ENCODE measurements around the gene PYHIN1. TPM values are rescaled to one million over a fixed set of nuclear protein-coding genes. Genes with fewer than 3 reads are reported as not detected.
"Not testable (repeated sequence)": the region's sequence is repeated elsewhere in the genome, so short reads cannot be mapped to it uniquely, and the experiment has no call there.

The PYHIN1 gene
- total RNA-seq, 2 donors from 2014 or later: 0.18 to 0.51 TPM

DNA sequence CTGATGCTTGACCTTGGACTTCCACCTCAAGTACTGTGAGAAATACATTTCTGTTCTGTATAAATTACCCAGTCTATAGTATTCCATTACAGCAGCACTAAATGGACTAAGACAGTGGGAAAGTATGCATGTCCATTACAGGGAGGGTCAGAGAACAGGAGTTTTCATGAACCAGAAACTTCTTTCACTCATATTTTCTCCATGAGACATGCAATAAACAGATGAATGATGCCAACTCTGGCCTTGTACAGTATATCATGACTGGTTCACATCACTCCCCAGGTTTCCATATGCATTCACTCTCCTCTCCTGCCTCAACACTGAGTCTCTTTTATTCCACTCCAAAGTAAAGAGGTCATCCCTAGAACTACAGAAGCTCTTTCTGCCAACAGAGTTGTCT lies 73.8 kb downstream of the PYHIN1 start:
- Histone ChIP-seq H3K4me1 (replicated peaks) (no peaks in the 10 kb centered on the region), H3K27ac (no peak overlapping the region), H3K27me3 (replicated peaks; ENCODE audit: insufficient read depth) (no peaks in the 10 kb centered on the region), H3K36me3 (no peaks in the 10 kb centered on the region), H3K9me3 (no peaks in the 10 kb centered on the region), H3K4me3 (no peak overlapping the region)
- intact Hi-C loops (cut with DNase I): no loop called here
- TF ChIP-seq, protein P1, sequence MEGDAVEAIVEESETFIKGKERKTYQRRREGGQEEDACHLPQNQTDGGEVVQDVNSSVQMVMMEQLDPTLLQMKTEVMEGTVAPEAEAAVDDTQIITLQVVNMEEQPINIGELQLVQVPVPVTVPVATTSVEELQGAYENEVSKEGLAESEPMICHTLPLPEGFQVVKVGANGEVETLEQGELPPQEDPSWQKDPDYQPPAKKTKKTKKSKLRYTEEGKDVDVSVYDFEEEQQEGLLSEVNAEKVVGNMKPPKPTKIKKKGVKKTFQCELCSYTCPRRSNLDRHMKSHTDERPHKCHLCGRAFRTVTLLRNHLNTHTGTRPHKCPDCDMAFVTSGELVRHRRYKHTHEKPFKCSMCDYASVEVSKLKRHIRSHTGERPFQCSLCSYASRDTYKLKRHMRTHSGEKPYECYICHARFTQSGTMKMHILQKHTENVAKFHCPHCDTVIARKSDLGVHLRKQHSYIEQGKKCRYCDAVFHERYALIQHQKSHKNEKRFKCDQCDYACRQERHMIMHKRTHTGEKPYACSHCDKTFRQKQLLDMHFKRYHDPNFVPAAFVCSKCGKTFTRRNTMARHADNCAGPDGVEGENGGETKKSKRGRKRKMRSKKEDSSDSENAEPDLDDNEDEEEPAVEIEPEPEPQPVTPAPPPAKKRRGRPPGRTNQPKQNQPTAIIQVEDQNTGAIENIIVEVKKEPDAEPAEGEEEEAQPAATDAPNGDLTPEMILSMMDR (IDR thresholded peaks at IDR 0.05): no peak
- TF ChIP-seq POLR2A (IDR thresholded peaks at IDR 0.05) (no peak), POLR2AphosphoS5 (IDR thresholded peaks at IDR 0.05) (no peak)
- DNase-seq (ENCODE audit: low spot score): no peak

DNA sequence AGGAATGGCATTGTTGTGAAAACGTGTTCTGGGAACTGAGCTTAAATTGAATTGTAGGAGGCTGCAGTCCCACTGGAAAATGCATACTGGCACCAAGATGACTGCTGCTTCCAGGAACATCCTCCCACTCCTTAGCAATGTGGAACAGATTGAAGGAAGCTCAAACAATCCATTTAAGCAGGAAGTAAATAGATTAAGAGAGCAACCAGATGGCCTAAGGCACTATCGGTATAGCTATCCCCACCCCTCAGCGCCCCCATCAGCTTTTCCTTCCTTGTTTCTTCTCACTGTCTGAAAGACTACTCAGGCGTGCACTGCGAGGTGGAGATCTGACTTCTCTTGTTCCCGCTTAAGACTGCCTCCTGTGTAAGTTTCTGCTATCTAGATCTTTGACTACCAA lies 74.3 kb downstream of the PYHIN1 start:
- no peaks in the 10 kb centered on the region for H3K9me3 ChIP-seq
- H3K4me1 ChIP-seq (replicated peaks): no peaks in the 10 kb centered on the region
- no peak for DNase-seq (ENCODE audit: low spot score)
- H3K36me3 ChIP-seq: no peaks in the 10 kb centered on the region
- intact Hi-C loops (cut with DNase I): no loop called here
- no peak overlapping the region for H3K4me3 ChIP-seq
- TF ChIP-seq POLR2A (IDR thresholded peaks at IDR 0.05) (no peak), POLR2AphosphoS5 (IDR thresholded peaks at IDR 0.05) (no peak)
- TF ChIP-seq, protein P1 (IDR thresholded peaks at IDR 0.05): no peak
- no peak overlapping the region for H3K27ac ChIP-seq
- WGBS: 29% methylated on average over 6 of the region's 6 CpGs
- H3K27me3 ChIP-seq (replicated peaks; ENCODE audit: insufficient read depth): no peaks in the 10 kb centered on the region

DNA sequence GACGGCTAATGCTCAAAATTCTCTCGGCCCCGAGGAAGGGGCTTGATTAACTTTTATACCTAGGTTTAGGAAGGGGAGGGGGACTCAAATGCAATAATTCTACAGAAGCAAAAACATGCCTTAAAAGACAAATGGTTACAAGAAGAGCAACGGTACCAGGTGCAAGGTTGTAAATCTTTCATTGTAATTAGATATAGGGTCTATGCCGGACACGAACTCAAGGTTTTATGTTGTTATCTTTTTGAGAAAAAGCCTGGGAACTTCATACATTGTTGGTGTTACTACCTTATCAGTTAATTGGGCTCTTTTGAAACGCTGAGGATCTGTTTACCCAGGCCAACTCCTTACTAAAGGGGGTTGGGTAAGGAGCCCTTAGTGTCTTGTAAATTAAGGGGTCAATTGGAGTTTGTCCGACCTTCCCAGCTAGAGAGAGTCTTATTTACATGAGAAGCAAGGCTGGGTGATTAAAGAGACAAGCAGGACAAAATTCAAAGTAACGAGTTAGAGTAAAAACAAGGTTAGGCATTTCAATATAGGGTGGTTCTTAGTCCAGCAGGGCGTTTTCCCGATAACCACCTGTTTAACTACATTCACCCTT lies 75.0 kb downstream of the PYHIN1 start:
- H3K4me3 ChIP-seq; H3K27me3 ChIP-seq (replicated peaks; ENCODE audit: insufficient read depth); H3K36me3 ChIP-seq; DNase-seq (ENCODE audit: low spot score); H3K4me1 ChIP-seq (replicated peaks); H3K9me3 ChIP-seq; H3K27ac ChIP-seq; intact Hi-C loops (cut with DNase I): not testable (repeated sequence)
- WGBS: 41% methylated on average over 11 of the region's 11 CpGs

DNA sequence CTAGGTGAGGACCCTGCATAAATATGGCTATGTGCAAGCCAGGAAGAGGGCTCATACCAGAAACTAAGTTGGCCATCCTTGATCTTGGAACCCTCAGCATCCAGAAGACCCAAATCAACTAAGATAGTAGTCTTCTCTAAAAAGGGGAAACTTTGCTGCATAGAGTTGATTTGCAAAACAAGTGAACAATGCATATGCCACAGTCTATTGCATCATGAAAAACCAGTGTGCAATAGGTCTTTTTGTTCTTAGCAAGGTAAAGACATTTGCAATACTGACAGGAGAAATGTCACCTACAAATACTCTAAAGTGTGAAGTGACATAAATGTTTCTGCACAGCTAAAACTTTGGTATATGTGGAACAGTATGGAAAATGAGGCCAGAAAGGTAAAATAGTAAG lies 76.4 kb downstream of the PYHIN1 start:
- no peaks in the 10 kb centered on the region for H3K9me3 ChIP-seq
- H3K27ac ChIP-seq: no peak overlapping the region
- no peaks in the 10 kb centered on the region for H3K36me3 ChIP-seq
- DNase-seq (ENCODE audit: low spot score): no peak
- H3K4me1 ChIP-seq (replicated peaks): no peaks in the 10 kb centered on the region
- intact Hi-C loops (cut with DNase I): no loop called here
- no peak overlapping the region for H3K4me3 ChIP-seq
- TF ChIP-seq POLR2A (IDR thresholded peaks at IDR 0.05) (no peak), POLR2AphosphoS5 (IDR thresholded peaks at IDR 0.05) (no peak)
- TF ChIP-seq, protein P1 (IDR thresholded peaks at IDR 0.05): no peak
- H3K27me3 ChIP-seq (replicated peaks; ENCODE audit: insufficient read depth): no peaks in the 10 kb centered on the region

DNA sequence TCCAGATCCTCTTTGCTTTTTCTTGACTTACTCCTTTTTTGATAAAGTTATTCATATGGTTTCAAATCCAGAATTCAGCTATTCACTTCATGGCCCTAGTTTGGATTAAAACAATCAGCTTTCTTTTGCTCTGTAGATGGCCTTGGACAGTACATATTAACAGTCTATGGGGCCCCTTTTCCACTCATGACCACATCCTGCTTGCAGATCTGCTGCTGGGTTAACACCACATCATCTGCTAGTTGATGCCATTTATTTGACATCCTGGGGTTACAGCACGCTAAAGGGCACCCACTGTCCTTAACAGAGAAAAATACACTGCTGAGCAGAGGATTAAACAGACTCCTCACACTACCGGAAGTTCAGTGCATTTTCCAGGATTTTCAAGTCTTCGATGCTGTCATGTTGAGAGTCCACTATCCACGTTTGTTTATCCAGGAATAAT lies 77.4 kb downstream of the PYHIN1 start:
- Histone ChIP-seq H3K36me3 (no peaks in the 10 kb centered on the region), H3K27me3 (replicated peaks; ENCODE audit: insufficient read depth) (no peaks in the 10 kb centered on the region), H3K4me3 (no peak overlapping the region), H3K27ac (peak overlapping the region in 1 of 2 donors; percentile 64), H3K4me1 (replicated peaks) (no peaks in the 10 kb centered on the region), H3K9me3 (no peaks in the 10 kb centered on the region)
- no peak for DNase-seq (ENCODE audit: low spot score)
- intact Hi-C loops (cut with DNase I): no loop called here
- 77% methylated on average over 4 of the region's 4 CpGs for WGBS
- TF ChIP-seq, protein P1 (IDR thresholded peaks at IDR 0.05): no peak
- TF ChIP-seq POLR2AphosphoS5 (IDR thresholded peaks at IDR 0.05) (no peak), POLR2A (IDR thresholded peaks at IDR 0.05) (no peak)
